ENCODE measurements around the gene SMARCC1.

Gene SMARCC1

DNA sequence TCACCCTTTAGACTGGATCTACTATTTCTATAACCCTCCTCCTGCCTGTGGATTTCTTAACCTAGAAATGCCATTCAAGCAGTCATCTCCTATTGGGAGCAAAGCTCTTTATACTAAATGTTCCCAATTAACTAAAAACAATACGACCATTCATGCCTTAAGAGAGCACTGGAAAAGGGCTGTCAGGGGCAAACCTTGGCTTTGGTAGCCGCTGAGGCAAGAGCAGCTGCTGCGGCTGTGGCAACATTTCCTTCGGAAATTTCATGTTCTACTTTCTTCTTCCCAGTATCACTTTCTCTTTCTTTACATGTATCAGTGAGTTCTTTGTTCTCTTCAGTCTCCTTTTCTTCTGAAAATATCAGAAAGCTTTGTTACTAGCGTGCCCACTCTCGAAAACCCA lies 146.7 kb downstream of the SMARCC1 start:
- DNase-seq (ENCODE audit: low read depth), result no peak

DNA sequence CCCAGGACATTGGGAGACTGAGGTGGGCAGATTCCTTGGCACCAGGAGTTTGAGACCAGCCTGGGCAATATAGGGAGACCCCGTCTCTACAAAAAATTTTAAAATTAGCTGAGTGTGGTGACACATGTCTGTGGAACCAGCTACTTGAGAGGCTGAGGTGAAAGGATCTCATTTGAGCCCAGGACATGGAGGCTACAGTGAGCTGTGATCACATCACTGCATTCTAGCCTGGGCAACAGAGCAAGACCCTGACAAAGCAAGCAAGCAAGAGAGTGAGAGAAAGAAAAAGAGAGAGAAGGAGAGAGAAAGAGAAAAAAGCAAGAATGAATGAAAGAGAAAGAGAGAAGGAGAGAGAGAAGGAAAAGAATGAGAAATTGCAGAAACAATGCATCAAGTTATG lies 150.9 kb downstream of the SMARCC1 start:
- DNase-seq (ENCODE audit: low read depth), result no peak

DNA sequence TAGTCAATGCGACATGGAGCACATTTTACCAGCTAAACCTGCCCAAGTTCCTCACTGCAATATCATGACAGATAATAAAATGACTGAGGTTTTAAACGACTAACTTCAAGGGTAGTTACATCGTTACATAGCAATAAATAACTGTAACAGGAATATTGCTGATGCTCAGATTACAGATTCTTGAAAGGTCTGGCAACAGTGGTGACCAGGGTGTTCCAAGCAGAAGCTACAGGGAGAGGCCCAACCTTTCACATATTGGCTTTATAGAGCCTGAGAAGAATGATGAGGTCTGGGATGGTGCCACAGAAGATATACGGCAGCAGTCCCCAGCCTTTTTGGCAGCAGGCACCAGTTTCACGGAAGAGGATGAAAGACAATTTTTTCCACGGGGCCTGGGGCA lies 151.9 kb downstream of the SMARCC1 start:
- no peak for DNase-seq (ENCODE audit: low read depth)

DNA sequence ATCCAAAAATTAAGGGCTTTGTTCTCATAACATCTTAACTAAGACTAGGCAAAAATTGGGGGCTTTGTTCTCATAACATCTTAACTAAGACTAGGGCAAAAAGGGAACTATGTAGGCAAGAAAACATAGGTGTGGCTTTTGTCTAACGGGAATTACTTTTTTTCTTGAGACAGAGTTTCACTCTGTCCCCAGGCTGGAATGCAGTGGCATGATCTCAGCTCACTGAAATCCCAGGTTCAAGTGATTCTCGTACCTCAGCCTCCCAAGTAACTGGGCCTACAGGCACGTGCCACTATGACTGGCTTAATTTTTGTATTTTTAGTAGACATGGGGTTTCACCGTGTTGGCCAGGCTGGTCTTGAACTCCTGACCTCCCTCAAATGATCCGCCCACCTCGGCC lies 153.3 kb downstream of the SMARCC1 start:
- no peak for DNase-seq (ENCODE audit: low read depth)

DNA sequence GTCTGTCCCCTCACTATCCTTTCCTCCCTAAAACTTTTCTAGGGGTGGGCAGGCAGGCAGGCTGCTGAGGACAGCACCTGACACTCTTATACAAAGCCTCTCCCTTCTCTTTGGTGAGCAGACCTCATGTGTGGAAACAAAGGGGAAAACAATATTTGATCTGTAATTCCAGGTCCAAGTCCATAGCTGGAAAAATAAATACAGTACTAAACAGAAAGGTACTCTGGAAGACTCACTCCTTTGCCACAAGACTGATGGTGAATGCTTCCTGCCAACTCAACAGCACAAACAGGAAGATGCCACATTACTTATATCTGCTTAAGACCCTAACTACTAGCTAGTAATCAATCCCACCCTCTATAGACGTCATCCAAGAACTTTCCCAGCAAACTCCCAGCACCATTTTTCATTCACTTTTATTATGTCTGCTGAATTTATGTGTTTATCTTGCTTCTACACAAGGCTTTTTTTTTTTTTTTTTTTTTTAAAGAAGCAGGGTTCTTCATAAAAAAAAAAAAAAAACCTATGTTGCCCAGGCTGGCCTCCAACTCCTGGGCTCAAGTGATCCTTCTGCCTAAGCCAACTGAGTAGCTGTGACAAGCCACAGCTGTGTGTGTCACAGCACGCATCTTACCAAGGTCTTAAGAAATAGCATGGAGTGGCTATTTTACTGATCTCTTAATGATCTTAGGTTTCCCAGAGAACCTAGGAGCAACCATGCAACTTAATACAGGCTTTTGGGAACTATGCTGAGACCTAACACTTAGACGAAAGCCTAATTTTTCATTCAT lies 158.8 kb downstream of the SMARCC1 start:
- DNase-seq (ENCODE audit: low read depth), result no peak

DNA sequence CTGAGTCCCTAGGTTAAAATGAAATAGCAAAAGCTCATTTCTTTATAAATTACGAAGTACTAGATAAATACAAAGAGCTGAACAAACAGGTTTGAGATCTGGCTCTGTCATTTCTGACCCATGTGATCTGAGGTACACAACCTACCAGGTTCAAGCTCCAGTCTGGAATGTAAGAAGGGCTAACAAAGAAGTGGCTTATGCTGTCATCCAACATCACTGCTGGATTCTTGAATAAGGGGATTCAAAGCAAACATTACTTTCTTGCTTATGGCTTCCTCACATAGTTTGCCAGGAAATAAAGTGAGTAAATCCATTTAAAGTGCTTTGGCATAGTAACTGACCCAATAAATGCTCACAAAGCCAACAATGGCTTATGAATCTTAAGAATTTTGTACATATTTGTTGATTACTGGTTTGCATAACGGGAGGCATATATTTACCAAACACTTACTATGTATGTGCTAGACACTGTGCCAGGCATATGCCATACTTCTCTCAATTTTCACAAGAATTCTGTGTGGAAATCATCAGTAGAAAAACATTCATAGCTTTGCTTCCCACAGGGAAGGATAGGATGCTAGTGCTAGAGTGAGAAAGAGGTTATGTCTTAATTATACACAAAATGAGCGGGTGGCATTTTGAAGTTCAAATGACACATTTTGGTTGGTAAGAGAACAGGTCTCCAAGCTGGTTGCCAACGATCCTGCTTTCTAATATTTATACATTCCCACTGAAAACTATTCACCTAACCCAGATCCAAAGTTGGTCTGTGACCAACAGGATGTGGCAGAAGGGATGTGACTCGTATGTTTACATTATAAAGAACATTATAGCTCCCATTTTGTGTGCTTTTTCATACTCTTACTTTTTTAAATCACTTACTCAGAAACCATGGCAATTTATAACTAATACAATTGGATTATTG lies 164.3 kb downstream of the SMARCC1 start:
- peak; percentile 76 for DNase-seq (ENCODE audit: low read depth)

DNA sequence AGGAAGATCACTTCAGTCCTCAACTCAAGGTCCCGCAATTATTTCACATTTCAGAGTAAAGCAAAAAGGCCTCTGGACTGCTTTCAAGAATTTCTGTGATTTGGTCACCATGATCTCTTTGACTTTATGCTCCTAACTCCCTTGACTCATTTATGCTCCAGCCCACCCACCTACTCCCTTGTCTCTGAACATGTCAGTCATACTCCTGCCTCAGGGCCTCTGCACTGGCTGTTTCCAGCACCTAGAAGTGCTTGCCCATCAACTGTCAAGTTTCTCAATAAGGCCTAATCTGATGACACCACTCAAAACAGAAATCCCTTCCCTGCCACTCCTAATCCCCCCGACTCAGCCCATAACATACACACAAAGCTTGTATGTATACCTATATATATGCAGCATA lies 166.9 kb downstream of the SMARCC1 start:
- no peak for DNase-seq (ENCODE audit: low read depth)

DNA sequence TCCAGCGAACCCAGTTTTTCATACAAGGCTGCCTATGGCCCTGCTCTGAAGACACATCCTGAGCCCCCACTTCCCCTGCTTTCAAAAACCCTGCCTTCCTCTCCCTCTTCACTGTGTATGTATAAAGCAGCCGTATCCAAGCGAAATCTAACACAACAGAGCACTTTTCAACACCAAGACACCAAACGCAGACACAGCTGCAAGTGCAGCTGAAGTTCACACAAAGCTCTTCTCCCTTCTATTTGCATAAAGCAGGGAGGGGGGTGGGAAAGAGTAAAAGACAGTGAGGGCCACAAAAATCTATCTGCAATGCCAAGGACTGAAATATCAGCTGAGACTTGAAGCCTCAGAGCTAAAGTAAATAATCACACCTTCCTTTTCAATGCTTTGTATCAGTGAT lies 168.0 kb downstream of the SMARCC1 start:
- no peak for DNase-seq (ENCODE audit: low read depth)

DNA sequence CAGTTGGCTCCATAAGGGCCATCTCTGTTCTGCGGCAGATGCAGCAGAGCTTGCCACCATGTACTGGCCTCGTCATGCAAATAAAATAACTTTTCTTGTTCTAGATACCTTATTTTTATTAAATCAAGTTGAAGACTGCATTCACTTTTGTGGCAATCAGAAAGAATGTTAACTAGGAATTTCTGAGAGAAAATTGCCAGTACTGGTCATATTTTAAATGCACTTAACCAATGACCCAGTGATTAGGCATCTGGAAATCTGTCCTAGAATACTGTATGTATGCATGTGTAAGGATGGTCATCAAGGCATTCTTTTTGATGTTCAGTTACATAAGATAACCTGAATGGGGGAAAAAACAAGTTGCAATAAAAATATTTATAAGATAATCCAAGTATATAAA lies 168.8 kb downstream of the SMARCC1 start:
- no peak for DNase-seq (ENCODE audit: low read depth)

DNA sequence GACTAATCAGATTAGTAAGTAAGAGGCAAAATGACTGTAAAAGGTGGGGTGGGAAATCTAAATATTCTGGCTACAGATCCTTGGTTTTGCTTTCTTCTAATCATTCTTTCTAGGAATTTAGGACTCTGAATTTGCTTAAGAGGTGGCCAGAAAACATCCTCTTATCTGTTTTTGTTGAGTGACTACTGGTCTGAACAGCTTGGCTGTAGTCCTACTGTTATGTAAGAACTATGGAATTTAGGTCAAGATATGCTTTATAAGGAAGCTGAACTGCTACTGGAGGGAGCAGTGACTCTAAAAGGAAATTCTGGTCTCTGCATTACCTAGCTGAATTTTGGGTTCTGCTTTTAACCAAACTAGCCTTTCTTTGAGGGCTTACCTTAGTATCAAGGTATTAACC lies 169.5 kb downstream of the SMARCC1 start:
- DNase-seq (ENCODE audit: low read depth), result peak; percentile 41

DNA sequence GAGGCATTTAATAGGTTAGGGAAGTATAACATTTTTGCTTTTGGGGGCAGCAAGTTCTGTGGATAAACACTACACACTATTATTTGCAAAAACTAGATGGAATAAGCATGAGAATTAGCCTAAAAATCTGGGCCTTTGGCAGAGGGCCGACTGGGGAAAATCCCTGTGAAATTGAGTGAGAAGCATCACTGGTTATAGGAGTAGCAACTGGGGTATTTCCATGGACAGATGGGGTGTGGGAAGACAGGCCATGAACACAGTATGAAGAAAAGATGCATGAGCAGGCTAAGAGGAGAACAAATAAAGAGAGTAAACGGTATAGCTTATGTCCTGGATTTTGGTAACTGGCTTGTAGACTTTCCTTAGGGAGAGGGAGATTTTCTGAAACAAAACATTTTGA lies 170.1 kb downstream of the SMARCC1 start:
- no peak for DNase-seq (ENCODE audit: low read depth)

DNA sequence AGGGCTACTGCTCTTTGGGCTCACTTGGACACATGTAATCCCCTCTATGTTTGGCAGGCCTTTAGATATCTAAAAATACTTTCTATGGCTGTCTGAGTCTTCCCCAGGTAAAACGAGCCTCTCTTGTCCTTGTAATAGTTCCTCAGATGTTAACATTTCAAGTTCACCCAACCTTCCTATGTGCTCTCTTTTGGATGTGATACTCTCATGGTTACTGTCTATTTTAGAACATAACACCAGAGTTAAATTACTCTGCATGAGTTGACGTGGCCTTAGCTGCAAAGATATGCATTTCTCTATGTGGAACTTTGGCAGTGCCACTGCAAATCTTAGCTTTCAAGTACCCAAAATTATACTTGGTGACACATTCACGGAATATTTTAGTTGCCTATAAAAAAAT lies 171.1 kb downstream of the SMARCC1 start:
- no peak for DNase-seq (ENCODE audit: low read depth)

DNA sequence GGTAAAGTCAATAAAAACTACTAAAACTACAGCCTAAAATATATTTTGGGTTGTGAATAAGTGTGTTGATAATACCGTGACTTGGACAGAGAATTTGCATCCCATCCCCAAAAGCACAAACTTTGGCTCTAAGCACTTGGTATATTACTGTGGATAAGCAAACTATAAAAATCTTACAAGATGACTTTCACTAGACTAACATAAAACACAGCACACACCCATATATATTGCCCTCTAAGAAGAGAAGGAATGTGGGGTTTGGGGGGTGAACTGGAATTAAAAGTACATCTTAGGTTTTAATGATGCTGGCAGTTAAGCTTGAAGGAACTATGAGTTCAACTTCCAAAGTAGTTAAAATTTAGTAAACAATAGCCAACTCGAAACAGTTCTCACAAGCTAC lies 174.4 kb downstream of the SMARCC1 start:
- no peak for DNase-seq (ENCODE audit: low read depth)

DNA sequence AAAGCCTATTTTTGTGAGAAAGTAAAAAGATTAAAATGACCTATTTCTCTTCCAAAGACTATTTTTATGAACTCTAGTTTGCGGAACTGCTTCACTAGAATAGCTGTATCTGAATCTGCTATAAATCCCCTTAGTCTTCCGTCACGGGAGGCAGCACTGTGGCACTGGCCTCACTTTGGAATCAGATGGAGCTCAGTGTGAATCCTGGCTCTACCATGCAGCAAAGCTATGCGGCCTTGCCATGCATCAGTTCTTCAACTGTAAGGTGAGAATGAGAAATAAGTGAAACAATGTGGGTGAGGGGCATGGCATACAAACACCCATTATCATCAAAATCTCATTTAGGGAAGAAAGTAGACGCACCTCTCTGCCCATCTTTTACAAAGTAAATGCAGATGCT lies 175.5 kb downstream of the SMARCC1 start:
- DNase-seq (ENCODE audit: low read depth), result no peak

DNA sequence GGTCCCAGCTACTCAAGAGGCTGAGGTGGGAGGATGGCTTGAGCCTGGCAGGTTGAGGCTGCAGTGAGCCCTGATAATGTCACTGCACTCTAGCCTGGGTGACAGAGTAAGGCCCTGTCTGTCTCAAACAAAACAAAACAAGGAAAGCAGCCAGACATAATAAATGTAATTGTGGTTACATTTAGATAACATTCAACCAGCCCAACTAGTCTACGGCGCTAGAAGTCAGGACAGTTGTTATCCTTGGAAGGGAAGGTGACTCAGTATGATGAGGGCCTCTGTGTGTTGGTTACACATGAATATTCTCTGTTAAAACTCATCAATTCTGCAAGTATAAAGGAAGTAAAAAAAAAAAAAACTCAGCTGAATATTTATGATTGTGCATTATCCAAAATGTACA lies 176.0 kb downstream of the SMARCC1 start:
- DNase-seq (ENCODE audit: low read depth), result peak; percentile 58

DNA sequence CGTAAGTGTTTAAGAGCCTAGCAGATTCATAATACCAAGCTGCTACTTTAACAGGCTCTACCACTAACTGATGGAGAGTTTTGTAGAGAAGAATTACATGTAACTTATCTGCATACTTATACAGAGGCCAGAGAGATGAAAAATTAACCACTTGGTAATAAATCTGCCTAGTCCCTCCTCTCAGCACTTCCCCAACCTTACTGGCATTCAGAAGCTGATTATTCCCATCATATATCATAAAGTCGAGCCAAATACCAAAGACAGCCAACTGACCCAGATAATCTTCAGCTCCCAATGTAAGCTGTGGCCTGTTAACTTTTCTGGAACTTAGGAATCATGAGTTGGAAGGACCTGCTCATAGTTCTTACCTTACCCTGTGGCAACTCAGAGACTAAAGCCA lies 177.5 kb downstream of the SMARCC1 start:
- DNase-seq (ENCODE audit: low read depth), result no peak

DNA sequence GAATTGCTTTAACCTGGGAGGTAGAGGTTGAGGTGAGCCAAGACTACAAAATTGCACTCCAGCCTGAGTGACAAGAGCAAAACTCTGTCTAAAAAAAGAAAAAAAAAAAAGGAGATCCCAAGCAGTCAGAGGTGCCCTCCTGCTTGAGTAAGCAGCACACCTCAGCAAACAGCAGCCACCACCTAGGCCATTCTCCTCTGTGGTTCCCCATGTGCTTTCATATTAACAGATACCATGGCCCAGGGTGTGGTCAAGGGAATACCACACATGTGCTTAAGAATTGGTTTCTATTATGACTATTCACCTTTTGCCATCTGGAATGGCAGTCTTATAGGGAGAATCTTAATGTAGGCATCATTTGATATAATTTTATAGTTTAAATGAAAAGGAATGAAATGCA lies 178.4 kb downstream of the SMARCC1 start:
- DNase-seq (ENCODE audit: low read depth), result no peak

DNA sequence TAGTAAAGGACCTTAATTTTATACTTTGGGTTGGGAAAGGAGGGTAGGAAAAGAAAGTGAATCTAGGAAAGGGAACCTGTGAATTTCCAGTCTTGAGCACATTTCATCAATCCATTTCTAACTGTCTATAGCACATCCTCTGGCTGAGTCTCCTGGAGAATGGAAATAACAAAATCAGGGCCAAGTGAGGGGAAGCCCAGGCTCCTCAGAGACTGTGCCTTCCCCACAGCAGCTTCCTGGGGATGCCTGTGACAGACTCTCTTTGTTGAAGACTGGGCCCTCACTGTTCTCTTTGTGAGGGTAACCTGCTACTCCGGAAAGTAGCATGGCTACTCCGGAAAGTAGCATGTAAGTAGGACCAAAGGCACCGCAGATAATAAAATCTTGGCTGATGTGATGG lies 180.4 kb downstream of the SMARCC1 start:
- no peak for DNase-seq (ENCODE audit: low read depth)

DNA sequence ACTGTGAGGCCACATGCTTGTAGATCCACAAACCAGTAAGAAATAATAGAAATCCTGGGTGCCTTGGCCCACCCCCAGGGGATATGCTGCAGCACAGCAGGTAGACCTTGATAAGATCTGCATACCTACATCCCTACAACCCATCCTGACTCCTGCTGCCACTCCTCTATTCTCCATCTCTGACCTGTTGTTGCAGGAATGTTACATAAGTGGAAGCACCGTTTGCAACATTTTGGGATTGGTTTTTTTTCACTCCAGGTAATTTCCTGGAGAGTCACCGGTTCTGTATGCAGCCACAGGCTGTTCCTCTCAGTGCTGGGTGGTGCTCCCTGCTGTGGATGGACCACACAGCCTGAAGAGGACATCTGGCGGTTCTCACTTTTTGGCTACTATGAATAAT lies 186.9 kb downstream of the SMARCC1 start:
- DNase-seq (ENCODE audit: low read depth), result no peak

DNA sequence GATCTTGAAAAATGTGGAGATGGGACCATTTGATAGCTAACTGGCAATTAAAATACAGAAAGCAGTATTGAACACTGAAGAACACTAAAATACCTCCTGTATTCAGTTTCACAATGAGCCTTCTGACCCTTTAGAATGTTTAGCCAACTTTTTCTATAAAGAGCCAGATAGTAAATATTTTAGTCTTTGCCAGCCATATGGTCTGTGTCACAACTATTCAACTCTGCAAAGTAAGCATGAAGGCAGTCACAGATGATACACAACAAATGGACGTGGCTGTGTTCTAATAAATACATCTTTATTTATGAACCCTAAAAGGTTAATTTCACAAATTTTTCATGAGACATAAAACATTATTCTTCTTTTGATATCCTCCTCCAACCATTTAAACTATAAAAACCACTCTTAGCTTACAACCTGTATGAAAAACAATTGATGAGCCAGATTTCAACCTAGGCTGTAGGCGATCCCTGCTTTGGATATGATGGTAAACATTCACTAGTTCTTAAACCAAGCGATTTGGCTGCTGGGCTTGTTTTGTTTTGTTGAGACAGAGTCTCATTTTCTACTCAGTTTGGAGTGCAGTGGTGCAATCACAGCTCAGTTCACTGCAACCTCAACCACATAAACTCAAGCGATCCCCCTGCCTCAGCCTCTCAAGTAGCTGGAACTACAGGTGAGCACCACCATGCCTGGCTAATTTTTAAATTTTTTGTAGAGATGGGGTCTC lies 189.5 kb downstream of the SMARCC1 start:
- DNase-seq (ENCODE audit: low read depth), result no peak

DNA sequence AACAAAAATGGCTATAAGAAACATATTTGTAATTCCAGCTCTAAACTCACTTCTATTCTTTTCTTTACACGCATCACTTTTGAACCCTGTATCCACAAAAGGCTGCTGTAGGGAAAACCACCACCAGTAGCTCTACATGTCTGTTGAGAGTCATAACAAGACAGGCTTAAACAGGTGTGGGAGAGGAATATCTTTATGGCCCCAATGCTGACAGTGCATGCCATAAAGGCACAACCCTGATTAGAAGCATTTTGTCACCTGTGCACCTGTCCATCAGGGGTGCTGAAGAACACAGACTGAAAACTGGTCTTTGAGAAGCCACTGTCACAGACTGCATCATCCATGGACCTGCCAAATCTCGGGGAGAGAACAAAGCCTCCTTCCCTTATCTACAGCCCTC lies 191.5 kb downstream of the SMARCC1 start:
- no peak for DNase-seq (ENCODE audit: low read depth)

DNA sequence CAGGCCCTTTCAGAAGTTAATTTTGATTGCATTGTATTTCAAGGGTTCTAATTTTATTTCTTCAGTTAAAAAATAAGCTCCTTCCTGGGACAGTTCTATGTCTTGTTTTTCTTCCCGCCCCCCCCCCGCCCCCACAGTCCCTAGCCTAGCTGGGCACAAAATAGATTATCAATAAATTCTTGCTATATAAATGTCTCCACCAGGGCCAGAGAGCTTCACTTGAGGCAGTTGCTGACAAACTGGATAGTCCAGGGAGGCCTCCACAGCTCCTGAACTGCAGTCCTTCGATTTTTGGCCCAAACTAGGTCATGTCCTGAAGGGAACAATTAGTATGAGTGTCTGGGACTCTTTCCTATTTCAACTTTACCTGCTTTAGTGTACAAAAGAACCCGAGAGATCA lies 193.1 kb downstream of the SMARCC1 start:
- no peak for DNase-seq (ENCODE audit: low read depth)

DNA sequence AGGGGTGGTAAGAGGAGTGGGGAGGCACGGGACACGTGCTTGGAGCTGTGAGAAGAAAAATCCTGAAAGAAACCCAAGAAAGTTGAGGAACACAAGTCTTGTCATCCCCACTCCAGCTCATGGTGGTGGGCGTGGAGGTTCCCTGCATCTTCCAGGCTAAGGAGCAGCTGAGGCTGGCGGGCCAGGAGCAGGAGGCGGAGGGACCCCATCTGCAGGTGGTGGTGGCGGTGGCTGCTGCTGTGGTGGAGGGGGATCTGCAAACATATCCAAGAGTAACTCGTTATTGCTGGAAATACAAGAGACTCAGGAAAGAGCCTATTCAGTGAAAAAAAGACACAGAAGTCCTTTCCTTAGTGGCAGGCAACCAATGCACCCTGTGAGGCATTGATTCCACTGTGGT lies 193.6 kb downstream of the SMARCC1 start:
- DNase-seq (ENCODE audit: low read depth), result no peak
